PFSK-1 (cell line): ENCODE data around the gene GYS1.
A peak's percentile ranks its signal among the peaks of the same experiment; 100 is the strongest.

ENCODE experiments used
- FOXP2 ChIP-seq: optimal IDR thresholded peaks from 2 replicates; pipeline ENCODE3; 2011; ENCODE audit warnings: borderline replicate concordance, control low read depth, inconsistent platforms; ENCODE audit not compliant: insufficient read depth; ENCODE audit errors: extremely low read length, extremely low read depth
- POLR2AphosphoS5 ChIP-seq: IDR thresholded peaks from 2 replicates; pipeline ENCODE4 v1.6.1; 2012; ENCODE audit warnings: low read depth, mild to moderate bottlenecking, control low read depth, low read length, moderate library complexity
- SIN3A ChIP-seq: IDR thresholded peaks from 2 replicates; pipeline ENCODE4 v1.6.1; 2012; ENCODE audit warnings: mild to moderate bottlenecking, low read length, moderate library complexity, borderline replicate concordance; ENCODE audit not compliant: insufficient read depth
- TAF1 ChIP-seq: IDR thresholded peaks from 2 replicates; pipeline ENCODE4 v1.6.1; 2012; ENCODE audit warnings: low read length, control low read depth, borderline replicate concordance; ENCODE audit not compliant: insufficient read depth
- TF ChIP-seq, protein P1 (sequence below), 2 experiments: IDR thresholded peaks; 2 replicates each; pipeline versions ENCODE4 v1.6.1 to v1.8.0; 2011 to 2012; ENCODE audit warnings: low read depth in 2 of 2, low read length in 2 of 2, control low read depth in 1 of 2, inconsistent platforms in 1 of 2, mild to moderate bottlenecking in 1 of 2, moderate library complexity in 1 of 2; ENCODE audit not compliant: insufficient read depth in 1 of 2

Gene GYS1

DNA sequence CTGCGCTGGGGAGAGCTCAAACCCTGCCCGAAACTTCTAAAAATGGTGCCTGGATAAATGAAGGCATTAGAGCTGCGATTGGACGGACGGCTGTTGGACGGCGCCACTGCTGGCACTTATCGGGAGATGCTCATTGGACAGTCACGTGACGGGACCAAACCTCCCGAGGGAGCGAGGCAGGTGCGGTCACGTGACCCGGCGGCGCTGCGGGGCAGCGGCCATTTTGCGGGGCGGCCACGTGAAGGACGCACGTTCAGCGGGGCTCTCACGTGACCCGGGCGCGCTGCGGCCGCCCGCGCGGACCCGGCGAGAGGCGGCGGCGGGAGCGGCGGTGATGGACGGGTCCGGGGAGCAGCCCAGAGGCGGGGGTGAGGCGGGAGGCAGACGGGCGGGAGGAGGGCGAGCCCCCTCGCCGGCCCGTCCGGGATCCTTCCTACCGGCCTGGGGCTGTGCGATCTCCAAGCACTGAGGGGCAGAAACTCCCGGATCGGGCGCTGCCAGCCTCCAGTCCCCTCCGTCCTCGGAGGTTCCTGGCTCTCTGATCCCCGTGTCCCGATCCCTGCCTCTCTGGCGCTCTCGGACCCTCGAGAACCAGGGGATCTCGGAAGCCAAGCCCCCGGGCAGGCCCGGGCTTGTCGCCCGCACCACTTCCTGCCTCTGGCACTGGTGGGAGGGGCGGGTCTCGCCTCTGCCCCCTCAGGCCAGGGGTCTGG is 38.4 kb downstream of the GYS1 start, which contains the start of gene BAX:
TSS of gene BAX (plus strand) at position 281 of the 713 bp plus-strand sequence. CDS start at position 335, 54 bp downstream.
- peak; percentile 36; the same call in 1 of the 2 replicates for TF ChIP-seq TAF1
- no peak for TF ChIP-seq SIN3A
- TF ChIP-seq, protein P1, sequence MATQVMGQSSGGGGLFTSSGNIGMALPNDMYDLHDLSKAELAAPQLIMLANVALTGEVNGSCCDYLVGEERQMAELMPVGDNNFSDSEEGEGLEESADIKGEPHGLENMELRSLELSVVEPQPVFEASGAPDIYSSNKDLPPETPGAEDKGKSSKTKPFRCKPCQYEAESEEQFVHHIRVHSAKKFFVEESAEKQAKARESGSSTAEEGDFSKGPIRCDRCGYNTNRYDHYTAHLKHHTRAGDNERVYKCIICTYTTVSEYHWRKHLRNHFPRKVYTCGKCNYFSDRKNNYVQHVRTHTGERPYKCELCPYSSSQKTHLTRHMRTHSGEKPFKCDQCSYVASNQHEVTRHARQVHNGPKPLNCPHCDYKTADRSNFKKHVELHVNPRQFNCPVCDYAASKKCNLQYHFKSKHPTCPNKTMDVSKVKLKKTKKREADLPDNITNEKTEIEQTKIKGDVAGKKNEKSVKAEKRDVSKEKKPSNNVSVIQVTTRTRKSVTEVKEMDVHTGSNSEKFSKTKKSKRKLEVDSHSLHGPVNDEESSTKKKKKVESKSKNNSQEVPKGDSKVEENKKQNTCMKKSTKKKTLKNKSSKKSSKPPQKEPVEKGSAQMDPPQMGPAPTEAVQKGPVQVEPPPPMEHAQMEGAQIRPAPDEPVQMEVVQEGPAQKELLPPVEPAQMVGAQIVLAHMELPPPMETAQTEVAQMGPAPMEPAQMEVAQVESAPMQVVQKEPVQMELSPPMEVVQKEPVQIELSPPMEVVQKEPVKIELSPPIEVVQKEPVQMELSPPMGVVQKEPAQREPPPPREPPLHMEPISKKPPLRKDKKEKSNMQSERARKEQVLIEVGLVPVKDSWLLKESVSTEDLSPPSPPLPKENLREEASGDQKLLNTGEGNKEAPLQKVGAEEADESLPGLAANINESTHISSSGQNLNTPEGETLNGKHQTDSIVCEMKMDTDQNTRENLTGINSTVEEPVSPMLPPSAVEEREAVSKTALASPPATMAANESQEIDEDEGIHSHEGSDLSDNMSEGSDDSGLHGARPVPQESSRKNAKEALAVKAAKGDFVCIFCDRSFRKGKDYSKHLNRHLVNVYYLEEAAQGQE (IDR thresholded peaks at IDR 0.05; ENCODE audit: insufficient read depth in 1 of 2, low read depth in 2 of 2, low read length in 2 of 2): 0 out of 4 replicates have a peak, but pooled peaks of 1 of the 2 experiments have one; percentile 17
- TF ChIP-seq FOXP2: peak; percentile 99
- peak; percentile 82 for TF ChIP-seq POLR2AphosphoS5

DNA sequence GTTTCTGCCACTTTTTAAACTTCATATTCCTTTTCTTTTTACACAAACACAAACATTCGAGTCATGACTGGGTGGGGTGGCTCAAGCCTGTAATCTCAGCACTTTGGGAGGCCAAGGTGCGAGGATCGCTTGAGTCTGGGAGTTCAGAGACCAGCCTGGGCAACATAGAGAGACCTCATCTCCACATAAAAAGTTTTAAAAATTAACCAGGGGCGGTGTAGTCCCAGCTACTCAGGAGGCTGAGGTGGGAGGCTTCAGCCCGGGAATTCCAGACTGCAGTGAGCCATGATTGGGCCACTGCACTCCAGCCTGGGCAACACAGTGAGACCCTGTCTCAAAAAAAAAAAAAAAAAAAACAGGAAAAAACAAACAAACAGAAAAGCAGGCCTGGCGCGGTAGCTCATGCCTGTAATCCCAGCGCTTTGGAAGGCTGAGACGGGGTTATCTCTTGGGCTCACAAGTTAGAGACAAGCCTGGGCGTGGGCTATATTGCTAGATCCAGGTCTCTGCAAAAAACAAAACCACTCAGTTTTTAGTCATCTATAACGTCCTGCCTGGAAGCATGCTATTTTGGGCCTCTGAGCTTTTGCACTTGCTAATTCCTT is 39.0 kb downstream of the GYS1 start:
- TF ChIP-seq, protein P1 (IDR thresholded peaks at IDR 0.05; ENCODE audit: insufficient read depth in 1 of 2, low read depth in 2 of 2, low read length in 2 of 2): no peak
- TF ChIP-seq TAF1: no peak
- TF ChIP-seq POLR2AphosphoS5: no peak
- TF ChIP-seq SIN3A: no peak
- TF ChIP-seq FOXP2: no peak

DNA sequence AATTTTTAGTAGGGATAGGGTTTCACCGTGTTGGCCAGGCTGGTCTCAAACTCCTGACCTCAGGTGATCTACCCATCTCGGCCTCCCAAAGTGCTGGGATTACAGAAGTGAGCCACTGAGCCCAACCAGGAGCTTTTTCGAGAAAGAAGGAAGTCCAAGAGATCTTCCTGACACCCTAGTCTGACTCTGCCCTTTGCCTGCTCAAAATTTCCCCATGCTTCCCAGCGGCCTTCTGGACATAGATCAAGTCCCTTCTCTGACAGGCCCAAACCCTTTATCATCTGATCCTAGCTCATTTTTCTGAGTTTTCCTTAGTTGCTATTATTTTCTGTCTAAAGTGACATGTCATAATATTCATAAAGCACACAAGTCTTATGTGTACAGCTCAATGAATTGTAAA is 40.0 kb downstream of the GYS1 start:
- TF ChIP-seq FOXP2 (no peak), POLR2AphosphoS5 (no peak), TAF1 (no peak)

DNA sequence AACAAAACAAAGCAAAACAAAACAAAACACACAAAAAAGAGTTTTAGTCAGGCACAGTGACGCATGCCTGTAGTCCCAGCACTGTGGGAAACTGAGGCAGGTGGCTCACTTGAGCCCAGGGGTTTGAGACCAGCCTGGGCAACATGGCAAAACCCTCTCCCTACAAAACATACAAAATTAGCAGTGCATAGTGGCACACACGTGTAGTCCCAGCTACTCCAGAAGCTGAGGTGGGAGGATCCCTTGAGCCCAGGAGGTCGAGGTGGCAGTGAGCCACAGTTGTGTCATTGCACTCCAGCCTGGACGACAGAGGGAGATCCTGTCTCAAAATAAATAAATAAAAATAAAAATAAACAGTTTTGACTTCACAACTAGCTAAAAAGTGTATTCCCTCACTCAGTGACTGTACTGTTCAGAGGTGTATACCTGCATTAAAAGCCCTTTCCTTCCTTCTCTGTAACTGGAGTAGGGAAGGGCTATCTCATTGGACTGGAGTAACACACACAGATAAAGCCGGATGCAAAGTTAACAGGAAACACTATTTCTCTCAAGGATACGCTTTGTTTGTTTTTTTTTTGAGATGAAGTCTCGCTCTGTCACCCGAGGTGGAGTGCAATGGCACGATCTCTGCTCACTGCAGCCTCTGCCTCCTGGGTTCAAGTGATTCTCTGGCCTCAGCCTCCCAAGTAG is 42.1 kb downstream of the GYS1 start:
- no peak; the same call in 1 of the 2 replicates for TF ChIP-seq SIN3A
- TF ChIP-seq TAF1: no peak
- no peak for TF ChIP-seq POLR2AphosphoS5

DNA sequence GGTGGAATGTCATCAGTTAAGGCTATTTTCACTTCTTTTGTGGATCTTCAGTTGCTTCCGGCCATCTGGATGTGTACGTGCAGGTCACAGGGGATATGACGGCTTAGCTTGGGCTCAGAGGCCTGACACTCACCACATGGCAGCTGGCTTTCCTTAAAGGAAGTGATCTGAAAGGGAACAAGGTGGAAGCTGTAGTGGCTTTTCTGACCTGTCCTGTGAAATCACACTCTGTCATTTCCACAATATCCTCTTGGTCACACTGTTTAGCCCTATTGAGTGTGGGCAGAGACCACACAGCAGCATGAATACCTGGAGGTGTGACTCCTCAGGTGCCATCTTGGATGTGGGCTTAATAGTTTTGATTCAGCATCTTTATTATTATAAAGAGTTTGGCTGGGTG is 43.0 kb downstream of the GYS1 start:
- TF ChIP-seq FOXP2 (no peak), SIN3A (no peak), POLR2AphosphoS5 (no peak), TAF1 (no peak)
- TF ChIP-seq, protein P1 (IDR thresholded peaks at IDR 0.05; ENCODE audit: insufficient read depth in 1 of 2, low read depth in 2 of 2, low read length in 2 of 2): no peak

DNA sequence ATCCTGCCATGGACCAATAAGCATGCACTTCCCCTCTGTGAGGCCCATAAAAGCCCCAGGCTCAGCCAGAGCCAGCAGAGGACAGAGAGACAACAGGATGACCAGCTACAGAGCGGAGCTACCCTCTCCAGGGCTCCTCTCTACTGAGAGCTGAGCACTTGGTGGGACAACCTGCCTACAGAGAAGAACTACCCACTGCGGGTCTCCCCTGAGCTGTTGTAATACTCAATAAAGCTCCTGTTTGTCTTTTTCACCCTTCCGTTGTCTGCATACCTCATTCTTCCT is 45.9 kb downstream of the GYS1 start:
- no peak for TF ChIP-seq SIN3A
- TF ChIP-seq, protein P1 (IDR thresholded peaks at IDR 0.05; ENCODE audit: insufficient read depth in 1 of 2, low read depth in 2 of 2, low read length in 2 of 2): no peak
- TF ChIP-seq POLR2AphosphoS5: no peak
- no peak for TF ChIP-seq TAF1
- no peak for TF ChIP-seq FOXP2
